GM12864 (cell line): ENCODE measurements around the gene ERFL.

ENCODE experiments used
- DNase-seq: peaks from one replicate; pipeline ENCODE4 v3.0.0-alpha.2; 2011; ENCODE audit warnings: low read depth
- H3K4me3 ChIP-seq: 2 replicates; pipeline ENCODE4 v1.5.1; 2011; ENCODE audit warnings: mild to moderate bottlenecking, low read depth, low read length, control low read depth
- CTCF ChIP-seq: IDR thresholded peaks from 2 replicates; pipeline ENCODE4 v1.5.1; 2011; ENCODE audit warnings: low read depth, mild to moderate bottlenecking, moderate library complexity, low read length, control low read depth, inconsistent platforms; ENCODE audit errors: missing control alignments

ERFL gene

GRCh38 chr19:41921577-41922576 is 6.4 kb downstream of the ERFL start:
- H3K4me3 ChIP-seq: no peak overlapping the region
- DNase-seq: no peak
- TF ChIP-seq CTCF: no peak

GRCh38 chr19:41920882-41921576 is 7.2 kb downstream of the ERFL start:
- DNase-seq: no peak
- no peak overlapping the region for H3K4me3 ChIP-seq
- TF ChIP-seq CTCF: no peak

GRCh38 chr19:41919948-41920712 is 8.1 kb downstream of the ERFL start:
- no peak for DNase-seq
- H3K4me3 ChIP-seq: no peak overlapping the region
- TF ChIP-seq CTCF: no peak

- DNase-seq: no peak
- no peak overlapping the region for H3K4me3 ChIP-seq
- TF ChIP-seq CTCF: no peak
Observed at GRCh38 chr19:41918653-41919244, 9.5 kb downstream of the ERFL start.

GRCh38 chr19:41918095-41918494 is 10.2 kb downstream of the ERFL start:
- no peak overlapping the region for H3K4me3 ChIP-seq
- DNase-seq: no peak
- no peak for TF ChIP-seq CTCF

- no peak for TF ChIP-seq CTCF
- no peak overlapping the region for H3K4me3 ChIP-seq
- DNase-seq: no peak
Observed at GRCh38 chr19:41917676-41918075, 10.6 kb downstream of the ERFL start.
